Osteoblast (primary cell): Measurements from ENCODE around the gene GLB1L3. TPM values are rescaled to one million over a fixed set of nuclear protein-coding genes. Genes with fewer than 3 reads are reported as not detected.

Experiments
- DNase-seq: peaks from one replicate; pipeline ENCODE4 v3.0.0; 2011; ENCODE audit warnings: low spot score, mixed read lengths; ENCODE audit not compliant: insufficient read length; ENCODE audit errors: missing footprints
- H2AFZ ChIP-seq: 2 replicates; pipeline ENCODE4 v1.6.0; 2011; ENCODE audit warnings: mild to moderate bottlenecking, low read length
- H3K27ac ChIP-seq: 2 replicates; pipeline ENCODE4 v1.5.1; 2011; ENCODE audit warnings: mild to moderate bottlenecking, low read depth, low read length, moderate library complexity
- H3K27me3 ChIP-seq: 2 replicates; pipeline ENCODE4 v1.6.0; 2012; ENCODE audit warnings: mild to moderate bottlenecking, control low read depth, inconsistent platforms, low read length, moderate library complexity; ENCODE audit not compliant: insufficient read depth
- H3K36me3 ChIP-seq: 2 replicates; pipeline ENCODE4 v1.5.1; 2011; ENCODE audit warnings: mild to moderate bottlenecking, low read length, control low read depth, moderate library complexity; ENCODE audit not compliant: insufficient read depth
- H3K4me1 ChIP-seq: 2 replicates; pipeline ENCODE4 v1.5.1; 2011; ENCODE audit warnings: mild to moderate bottlenecking, low read length, control low read depth, moderate library complexity; ENCODE audit not compliant: insufficient read depth
- H3K4me2 ChIP-seq: 2 replicates; pipeline ENCODE4 v1.6.0; 2011; ENCODE audit warnings: mild to moderate bottlenecking, low read length; ENCODE audit not compliant: insufficient read depth
- H3K4me3 ChIP-seq: fragments of 200-600 bp; sonication (generic); 3 replicates; pipeline ENCODE4 v1.5.1; 2012; ENCODE audit warnings: mild to moderate bottlenecking, low read length, inconsistent platforms; ENCODE audit not compliant: insufficient read depth
- H3K79me2 ChIP-seq: 2 replicates; pipeline ENCODE4 v1.6.0; 2012; ENCODE audit warnings: mild to moderate bottlenecking, low read length, control low read depth, inconsistent platforms; ENCODE audit not compliant: insufficient read depth
- H3K9me3 ChIP-seq: 2 replicates; pipeline ENCODE4 v1.5.1; 2011; ENCODE audit warnings: low read depth, low read length, control low read depth
- H4K20me1 ChIP-seq: 2 replicates; pipeline ENCODE4 v1.6.0; 2012; ENCODE audit warnings: mild to moderate bottlenecking, low read length, control low read depth; ENCODE audit not compliant: insufficient read depth
- total RNA-seq: library from RNA; depleted of rRNA; stranded (reverse); fragments of >200 nt; gene quantifications from 2 replicates; pipeline ENCODE4 v1.2.3, GENCODE V29; 2012
- TF ChIP-seq, protein P1 (sequence below): IDR thresholded peaks from 2 replicates; pipeline ENCODE4 v1.5.1; 2011; ENCODE audit warnings: mild to moderate bottlenecking, low read depth, low read length, moderate library complexity; ENCODE audit errors: extremely low read depth

GLB1L3 gene
- total RNA-seq, 1 donor, result not detected

DNA sequence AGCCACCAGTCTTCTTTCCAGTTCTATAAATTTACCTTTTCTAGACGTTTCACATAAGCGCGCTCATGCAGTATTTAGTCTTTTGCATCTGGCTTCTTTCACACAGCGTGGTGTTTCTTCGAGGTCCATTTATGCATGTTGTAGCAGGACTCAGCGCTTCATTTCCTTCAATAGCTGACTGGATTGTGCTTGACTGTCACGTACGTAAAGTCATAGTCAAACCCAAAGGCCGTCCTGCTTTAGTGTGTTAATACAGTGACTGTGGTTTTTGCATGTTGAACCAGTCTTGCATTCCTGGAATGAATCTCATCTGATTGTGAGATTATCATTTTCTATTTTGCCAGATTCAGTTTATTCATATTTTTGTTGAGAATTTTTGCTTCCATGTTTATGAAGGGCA lies 18.5 kb downstream of the GLB1L3 start:
- no peak overlapping the region for H2AFZ ChIP-seq
- no peak for DNase-seq
- no peaks in the 10 kb centered on the region for H3K9me3 ChIP-seq
- no peak overlapping the region for H3K4me3 ChIP-seq
- H3K4me1 ChIP-seq, result no peaks in the 10 kb centered on the region
- no peak overlapping the region for H3K4me2 ChIP-seq
- no peak overlapping the region for H3K27ac ChIP-seq
- no peaks in the 10 kb centered on the region for H3K36me3 ChIP-seq
- no peaks in the 10 kb centered on the region for H4K20me1 ChIP-seq
- no peaks in the 10 kb centered on the region for H3K79me2 ChIP-seq
- H3K27me3 ChIP-seq, result no peaks in the 10 kb centered on the region
- TF ChIP-seq, protein P1, sequence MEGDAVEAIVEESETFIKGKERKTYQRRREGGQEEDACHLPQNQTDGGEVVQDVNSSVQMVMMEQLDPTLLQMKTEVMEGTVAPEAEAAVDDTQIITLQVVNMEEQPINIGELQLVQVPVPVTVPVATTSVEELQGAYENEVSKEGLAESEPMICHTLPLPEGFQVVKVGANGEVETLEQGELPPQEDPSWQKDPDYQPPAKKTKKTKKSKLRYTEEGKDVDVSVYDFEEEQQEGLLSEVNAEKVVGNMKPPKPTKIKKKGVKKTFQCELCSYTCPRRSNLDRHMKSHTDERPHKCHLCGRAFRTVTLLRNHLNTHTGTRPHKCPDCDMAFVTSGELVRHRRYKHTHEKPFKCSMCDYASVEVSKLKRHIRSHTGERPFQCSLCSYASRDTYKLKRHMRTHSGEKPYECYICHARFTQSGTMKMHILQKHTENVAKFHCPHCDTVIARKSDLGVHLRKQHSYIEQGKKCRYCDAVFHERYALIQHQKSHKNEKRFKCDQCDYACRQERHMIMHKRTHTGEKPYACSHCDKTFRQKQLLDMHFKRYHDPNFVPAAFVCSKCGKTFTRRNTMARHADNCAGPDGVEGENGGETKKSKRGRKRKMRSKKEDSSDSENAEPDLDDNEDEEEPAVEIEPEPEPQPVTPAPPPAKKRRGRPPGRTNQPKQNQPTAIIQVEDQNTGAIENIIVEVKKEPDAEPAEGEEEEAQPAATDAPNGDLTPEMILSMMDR, result no peak

DNA sequence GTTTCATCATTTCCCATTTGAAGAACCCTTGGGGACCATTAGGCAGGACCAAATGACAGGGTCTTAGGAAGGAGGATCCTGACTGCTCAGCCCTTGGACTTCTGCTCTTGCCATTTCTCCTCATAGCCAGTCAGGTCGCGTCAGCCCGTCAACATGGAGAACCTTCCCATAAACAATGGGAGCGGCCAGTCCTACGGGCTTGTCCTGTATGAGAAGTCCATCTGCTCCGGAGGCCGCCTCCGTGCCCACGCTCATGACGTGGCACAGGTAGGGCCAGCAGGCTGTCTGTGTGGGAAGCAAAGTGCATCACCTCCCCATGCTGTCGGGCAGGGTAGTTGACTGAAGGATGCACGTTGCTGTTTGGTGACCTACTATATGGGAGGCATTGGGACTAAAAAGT lies 36.0 kb downstream of the GLB1L3 start:
- no peaks in the 10 kb centered on the region for H4K20me1 ChIP-seq
- no peaks in the 10 kb centered on the region for H3K79me2 ChIP-seq
- H3K27ac ChIP-seq, result no peak overlapping the region
- no peaks in the 10 kb centered on the region for H3K4me1 ChIP-seq
- no peak overlapping the region for H3K4me3 ChIP-seq
- DNase-seq, result peak; percentile 72
- no peaks in the 10 kb centered on the region for H3K27me3 ChIP-seq
- no peak overlapping the region for H2AFZ ChIP-seq
- H3K36me3 ChIP-seq, result no peaks in the 10 kb centered on the region
- H3K9me3 ChIP-seq, result peaks cover 3% of the 10 kb centered on the region
- H3K4me2 ChIP-seq, result no peak overlapping the region
- TF ChIP-seq, protein P1, result no peak

DNA sequence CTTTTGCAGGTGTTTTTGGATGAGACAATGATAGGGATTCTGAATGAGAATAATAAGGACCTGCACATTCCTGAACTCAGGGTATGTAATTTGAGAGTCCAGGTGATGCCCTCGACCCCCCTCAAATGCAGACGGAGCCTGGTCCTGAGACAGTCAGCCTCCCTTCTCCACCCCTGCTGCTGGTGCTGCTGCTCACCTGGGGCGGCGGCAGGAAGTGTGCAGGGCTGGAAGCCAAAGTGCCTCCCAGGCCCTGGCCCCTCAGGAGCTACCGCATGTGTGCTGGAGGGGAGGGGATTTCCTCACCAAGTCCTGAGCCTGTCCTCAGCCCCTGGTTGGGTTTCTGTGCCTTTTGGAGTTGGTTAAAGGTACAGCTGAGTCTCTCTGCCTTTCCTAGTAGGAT lies 36.6 kb downstream of the GLB1L3 start:
- no peaks in the 10 kb centered on the region for H3K27me3 ChIP-seq
- H3K9me3 ChIP-seq, result peaks cover 3% of the 10 kb centered on the region
- H3K4me2 ChIP-seq, result no peak overlapping the region
- no peaks in the 10 kb centered on the region for H3K4me1 ChIP-seq
- no peak overlapping the region for H3K4me3 ChIP-seq
- no peaks in the 10 kb centered on the region for H4K20me1 ChIP-seq
- no peak for DNase-seq
- TF ChIP-seq, protein P1, result no peak
- H3K27ac ChIP-seq, result no peak overlapping the region
- H3K79me2 ChIP-seq, result no peaks in the 10 kb centered on the region
- no peaks in the 10 kb centered on the region for H3K36me3 ChIP-seq
- H2AFZ ChIP-seq, result no peak overlapping the region

DNA sequence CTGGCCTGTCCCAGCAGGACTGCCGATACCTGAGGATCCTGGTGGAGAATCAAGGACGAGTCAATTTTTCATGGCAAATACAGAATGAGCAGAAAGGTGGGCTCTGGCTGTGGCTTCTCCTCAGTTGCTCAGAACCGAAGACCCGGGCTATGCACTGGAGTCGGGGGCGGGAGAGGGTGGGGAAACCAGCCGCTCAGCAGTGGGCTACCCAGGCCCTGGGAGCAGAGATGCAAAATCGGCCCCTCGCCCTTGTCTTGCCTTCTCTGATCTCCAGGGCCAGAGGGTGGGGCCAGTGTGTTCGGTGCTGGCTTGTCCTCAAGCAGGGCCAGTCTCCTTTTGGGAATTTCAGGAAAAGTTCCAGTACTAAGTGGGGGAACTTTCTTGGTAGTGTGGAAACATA lies 37.2 kb downstream of the GLB1L3 start:
- DNase-seq, result no peak
- Histone ChIP-seq H3K79me2 (no peaks in the 10 kb centered on the region), H2AFZ (no peak overlapping the region), H3K4me2 (no peak overlapping the region), H3K27ac (no peak overlapping the region), H3K36me3 (no peaks in the 10 kb centered on the region), H3K27me3 (no peaks in the 10 kb centered on the region), H3K4me3 (no peak overlapping the region), H3K4me1 (no peaks in the 10 kb centered on the region), H3K9me3 (peaks cover 3% of the 10 kb centered on the region), H4K20me1 (no peaks in the 10 kb centered on the region)
- TF ChIP-seq, protein P1, result no peak
